SK-N-SH (cell line): ENCODE data around the gene DIRAS1.

Source experiments
- CTCF ChIP-seq: fragments of 200-600 bp; sonication (generic); IDR thresholded peaks from 2 replicates; pipeline ENCODE4 v1.6.1; 2017; ENCODE audit warnings: antibody characterized with exemption, mild to moderate bottlenecking, moderate library complexity
- EP300 ChIP-seq, 2 experiments: IDR thresholded peaks; 2 replicates each; pipeline versions ENCODE4 v1.4.0 to v1.6.1; 2012; ENCODE audit warnings: borderline replicate concordance in 1 of 2, low read depth in 1 of 2, low read length in 1 of 2
- FOSL2 ChIP-seq: IDR thresholded peaks from 2 replicates; pipeline ENCODE4 v1.4.0; 2012; ENCODE audit warnings: low read depth, mild to moderate bottlenecking, moderate library complexity, borderline replicate concordance
- GABPA ChIP-seq: IDR thresholded peaks from 2 replicates; pipeline ENCODE4 v1.4.0; 2012; ENCODE audit warnings: low read depth, mild to moderate bottlenecking
- IRF3 ChIP-seq: fragments of 150-350 bp; IDR thresholded peaks from 2 replicates; pipeline ENCODE4 v1.6.1; 2016; ENCODE audit warnings: mild to moderate bottlenecking, low read depth, low read length
- MAX ChIP-seq: IDR thresholded peaks from 2 replicates; pipeline ENCODE4 v1.4.0; 2012; ENCODE audit warnings: low read depth
- MXI1 ChIP-seq: IDR thresholded peaks from 2 replicates; pipeline ENCODE4 v1.6.1; 2012; ENCODE audit warnings: mild to moderate bottlenecking, low read depth, low read length, improper control_type of control experiment
- NRF1 ChIP-seq: IDR thresholded peaks from 2 replicates; pipeline ENCODE4 v1.6.1; 2012; ENCODE audit warnings: low read depth, mild to moderate bottlenecking, low read length
- PBX3 ChIP-seq: IDR thresholded peaks from 2 replicates; pipeline ENCODE4; 2012
- POLR2AphosphoS5 ChIP-seq: IDR thresholded peaks from 2 replicates; pipeline ENCODE4 v1.6.1; 2012; ENCODE audit warnings: low read depth, low read length
- RAD21 ChIP-seq: IDR thresholded peaks from 2 replicates; pipeline ENCODE4 v1.6.1; 2012; ENCODE audit warnings: mild to moderate bottlenecking, low read length
- YY1 ChIP-seq: IDR thresholded peaks from 2 replicates; pipeline ENCODE4 v1.4.0; 2012; ENCODE audit warnings: low read depth, mild to moderate bottlenecking
- ZBTB33 ChIP-seq: IDR thresholded peaks from 2 replicates; pipeline ENCODE4 v1.4.0; 2012; ENCODE audit warnings: low read depth, borderline replicate concordance

GRCh38 chr19:2700660-2701360, 20.4 kb downstream of the DIRAS1 start:
- TF ChIP-seq GABPA (no peak), RAD21 (no peak), POLR2AphosphoS5 (no peak), MXI1 (no peak), ZBTB33 (no peak), CTCF (no peak), YY1 (no peak), MAX (no peak), PBX3 (no peak), NRF1 (no peak), EP300 (IDR thresholded peaks at IDR 0.05; ENCODE audit: borderline replicate concordance in 1 of 2, low read depth in 1 of 2, low read length in 1 of 2) (no peak), IRF3 (no peak), FOSL2 (no peak)
